Fibroblast of lung (primary cell): ENCODE measurements around the gene OXSR1. TPM values are rescaled to one million over a fixed set of nuclear protein-coding genes. Genes with fewer than 3 reads are reported as not detected.

Experiments
- DNase-seq, 2 donors: peaks; one replicate each; pipeline versions ENCODE4 v3.0.0 to v3.0.0-alpha.2; 2010; ENCODE audit warnings: low read depth in 2 of 2
- H2AFZ ChIP-seq: 2 replicates; pipeline ENCODE4 v1.5.1; 2012; ENCODE audit warnings: low read length, control low read depth, inconsistent platforms
- H3K27ac ChIP-seq: 2 replicates; pipeline ENCODE4 v1.5.1; 2011; ENCODE audit warnings: low read length, control low read depth; ENCODE audit not compliant: insufficient read depth
- H3K27me3 ChIP-seq: 2 replicates; pipeline ENCODE4 v1.5.1; 2011; ENCODE audit warnings: mild to moderate bottlenecking, low read length; ENCODE audit not compliant: control insufficient read depth, insufficient read depth
- H3K36me3 ChIP-seq: 2 replicates; pipeline ENCODE4 v1.5.1; 2011; ENCODE audit warnings: low read length; ENCODE audit not compliant: control insufficient read depth, insufficient read depth
- H3K4me1 ChIP-seq: 2 replicates; pipeline ENCODE4 v1.5.1; 2011; ENCODE audit warnings: low read length; ENCODE audit not compliant: control insufficient read depth, insufficient read depth; ENCODE audit errors: extremely low read depth
- H3K4me2 ChIP-seq: 2 replicates; pipeline ENCODE4 v1.5.1; 2011; ENCODE audit warnings: low read length, control low read depth; ENCODE audit not compliant: insufficient read depth; ENCODE audit errors: extremely low read depth
- H3K4me3 ChIP-seq, 4 experiments: fragments of 200-600 bp in 1 of 4; sonication (generic) in 1 of 4; replicated peaks in 1 of 4; 2 replicates each; pipeline ENCODE4 v1.5.1; 2011 to 2016; ENCODE audit warnings: low read length in 4 of 4, low read depth in 3 of 4, mild to moderate bottlenecking in 3 of 4, control low read depth in 2 of 4, inconsistent platforms in 1 of 4, mixed read lengths in 1 of 4; ENCODE audit not compliant: insufficient read depth in 1 of 4; ENCODE audit errors: control extremely low read depth in 1 of 4
- H3K79me2 ChIP-seq: 2 replicates; pipeline ENCODE4 v1.5.1; 2012; ENCODE audit warnings: mild to moderate bottlenecking, low read length, inconsistent platforms; ENCODE audit not compliant: control insufficient read depth, insufficient read depth
- H3K9ac ChIP-seq: 2 replicates; pipeline ENCODE4 v1.5.1; 2011; ENCODE audit warnings: mild to moderate bottlenecking, low read length, control low read depth; ENCODE audit not compliant: insufficient read depth
- H3K9me3 ChIP-seq: 2 replicates; pipeline ENCODE4 v1.5.1; 2012; ENCODE audit warnings: low read depth, low read length; ENCODE audit not compliant: control insufficient read depth, insufficient read depth
- H4K20me1 ChIP-seq: 2 replicates; pipeline ENCODE4 v1.5.1; 2011; ENCODE audit warnings: low read length; ENCODE audit not compliant: control insufficient read depth, insufficient read depth; ENCODE audit errors: extremely low read depth
- EZH2 ChIP-seq: IDR thresholded peaks from 2 replicates; pipeline ENCODE4 v1.5.1; 2012; ENCODE audit warnings: low read length, control low read depth, mild to moderate bottlenecking; ENCODE audit errors: missing control alignments
- polyA plus RNA-seq, 2 donors: library from polyadenylated mRNA; depleted of rRNA in 1 of 2; stranded (reverse) in 1 of 2; unstranded in 1 of 2; fragments of >200 nt; gene quantifications; 2 replicates each; pipeline ENCODE4 v1.2.1, GENCODE V29; 2011 to 2012; ENCODE audit warnings: missing spikeins in 1 of 2
- total RNA-seq: library from RNA; depleted of rRNA; stranded (reverse); fragments of >200 nt; gene quantifications from 2 replicates; pipeline ENCODE4 v1.2.1, GENCODE V29; 2014
- TF ChIP-seq, protein P1 (sequence below), 2 donors: IDR thresholded peaks in 1 of 2; conservative IDR thresholded peaks in 1 of 2; 1 replicate in 1 of 2; 2 replicates in 1 of 2; pipeline ENCODE4 v1.5.1; 2011 to 2012; ENCODE audit warnings: low read length in 2 of 2, control low read depth in 1 of 2, inconsistent platforms in 1 of 2, low read depth in 1 of 2, mild to moderate bottlenecking in 1 of 2

Gene OXSR1
- total and polyA plus RNA-seq, 2 donors (not counting 1 experiment from before 2014, with no cell fraction given) = 32.7 to 45.2 TPM

DNA sequence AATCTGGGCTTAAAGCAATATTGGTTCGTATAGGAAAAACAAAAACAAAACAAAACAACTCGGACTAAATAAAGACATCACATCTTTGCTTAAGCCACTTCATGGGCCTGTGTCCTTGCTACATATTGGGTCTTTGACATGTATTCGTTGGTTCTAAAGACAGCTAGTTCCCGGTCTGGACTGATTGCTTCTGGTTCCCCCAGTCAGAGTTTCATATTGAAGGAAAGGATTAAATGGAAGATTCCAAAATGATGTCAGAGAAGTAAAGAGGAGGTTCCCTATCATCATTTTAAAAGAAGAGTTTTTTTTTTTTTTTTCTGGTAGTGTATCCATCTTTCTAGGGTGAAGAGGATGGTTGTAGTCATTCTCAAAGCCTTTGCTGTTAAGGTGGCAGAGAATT, 2.3 kb downstream of the OXSR1 start:
- peaks cover 11% of the 10 kb centered on the region for H3K4me1 ChIP-seq
- no peaks in the 10 kb centered on the region for H3K36me3 ChIP-seq
- no peak for TF ChIP-seq EZH2
- TF ChIP-seq, protein P1, sequence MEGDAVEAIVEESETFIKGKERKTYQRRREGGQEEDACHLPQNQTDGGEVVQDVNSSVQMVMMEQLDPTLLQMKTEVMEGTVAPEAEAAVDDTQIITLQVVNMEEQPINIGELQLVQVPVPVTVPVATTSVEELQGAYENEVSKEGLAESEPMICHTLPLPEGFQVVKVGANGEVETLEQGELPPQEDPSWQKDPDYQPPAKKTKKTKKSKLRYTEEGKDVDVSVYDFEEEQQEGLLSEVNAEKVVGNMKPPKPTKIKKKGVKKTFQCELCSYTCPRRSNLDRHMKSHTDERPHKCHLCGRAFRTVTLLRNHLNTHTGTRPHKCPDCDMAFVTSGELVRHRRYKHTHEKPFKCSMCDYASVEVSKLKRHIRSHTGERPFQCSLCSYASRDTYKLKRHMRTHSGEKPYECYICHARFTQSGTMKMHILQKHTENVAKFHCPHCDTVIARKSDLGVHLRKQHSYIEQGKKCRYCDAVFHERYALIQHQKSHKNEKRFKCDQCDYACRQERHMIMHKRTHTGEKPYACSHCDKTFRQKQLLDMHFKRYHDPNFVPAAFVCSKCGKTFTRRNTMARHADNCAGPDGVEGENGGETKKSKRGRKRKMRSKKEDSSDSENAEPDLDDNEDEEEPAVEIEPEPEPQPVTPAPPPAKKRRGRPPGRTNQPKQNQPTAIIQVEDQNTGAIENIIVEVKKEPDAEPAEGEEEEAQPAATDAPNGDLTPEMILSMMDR (conservative IDR thresholded peaks at IDR 0.05 in 1 of 2, IDR thresholded peaks at IDR 0.05 in 1 of 2; ENCODE audit: low read depth in 1 of 2, low read length in 2 of 2) = no peak
- peak overlapping the region; percentile 85 for H3K4me2 ChIP-seq
- H3K27me3 ChIP-seq = no peaks in the 10 kb centered on the region
- H4K20me1 ChIP-seq = no peaks in the 10 kb centered on the region
- no peak overlapping the region for H2AFZ ChIP-seq
- H3K4me3 ChIP-seq = peak overlapping the region in 2 of 4 experiments; percentile 24 to 85
- no peaks in the 10 kb centered on the region for H3K9me3 ChIP-seq
- no peak overlapping the region for H3K9ac ChIP-seq
- no peak for DNase-seq
- peak overlapping the region; percentile 85 for H3K27ac ChIP-seq
- peaks cover 71% of the 10 kb centered on the region for H3K79me2 ChIP-seq

DNA sequence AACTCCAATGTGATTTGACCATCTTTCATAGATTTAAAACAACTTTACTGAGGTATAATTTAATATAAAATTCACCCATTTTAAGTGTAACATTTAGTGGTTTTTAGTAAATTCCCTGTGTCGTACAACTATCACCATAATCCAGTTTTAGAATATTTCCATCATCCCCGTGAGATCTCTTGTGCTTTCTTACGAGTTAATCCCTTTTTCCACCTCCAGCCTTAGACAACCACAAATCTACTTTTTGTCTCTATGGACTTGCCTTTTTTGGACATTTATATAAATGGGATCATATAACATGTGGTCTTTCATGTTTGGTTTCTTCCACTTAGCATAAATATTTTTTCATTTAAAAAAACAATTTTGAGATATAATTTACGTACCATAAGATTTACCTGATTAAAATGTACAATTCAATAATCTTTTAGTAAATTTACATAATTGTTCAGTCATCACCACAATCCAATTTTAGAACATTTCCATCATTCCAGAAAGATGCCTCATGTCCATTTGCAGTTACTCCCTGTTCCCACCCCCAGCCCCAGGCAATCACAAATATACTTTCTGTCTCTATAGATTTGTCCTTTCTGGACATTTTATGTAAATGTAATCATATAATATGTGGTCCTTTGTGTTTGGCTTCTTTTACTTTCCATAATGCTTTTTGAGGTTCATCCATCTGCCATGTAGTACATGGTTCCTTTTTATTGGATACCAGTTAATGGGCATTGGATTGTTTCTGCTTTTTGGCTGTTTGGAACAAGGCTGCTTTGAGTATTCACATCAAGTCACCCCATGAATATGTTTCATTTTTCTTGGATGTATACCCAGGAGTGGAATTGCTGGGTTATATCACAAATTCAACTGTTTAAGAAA, 3.1 kb downstream of the OXSR1 start:
- peak; percentile 65 to 79 for DNase-seq
- no peaks in the 10 kb centered on the region for H3K9me3 ChIP-seq
- H3K79me2 ChIP-seq = peaks cover 79% of the 10 kb centered on the region
- peak overlapping the region; percentile 85 for H3K27ac ChIP-seq
- H3K4me3 ChIP-seq = peak overlapping the region; percentile 23 to 35 (median 28)
- no peaks in the 10 kb centered on the region for H3K36me3 ChIP-seq
- H3K4me1 ChIP-seq = peaks cover 11% of the 10 kb centered on the region
- TF ChIP-seq EZH2 = no peak
- TF ChIP-seq, protein P1 (conservative IDR thresholded peaks at IDR 0.05 in 1 of 2, IDR thresholded peaks at IDR 0.05 in 1 of 2; ENCODE audit: low read depth in 1 of 2, low read length in 2 of 2) = no peak
- H2AFZ ChIP-seq = no peak overlapping the region
- H4K20me1 ChIP-seq = no peaks in the 10 kb centered on the region
- H3K4me2 ChIP-seq = peak overlapping the region; percentile 85
- no peaks in the 10 kb centered on the region for H3K27me3 ChIP-seq
- H3K9ac ChIP-seq = no peak overlapping the region

DNA sequence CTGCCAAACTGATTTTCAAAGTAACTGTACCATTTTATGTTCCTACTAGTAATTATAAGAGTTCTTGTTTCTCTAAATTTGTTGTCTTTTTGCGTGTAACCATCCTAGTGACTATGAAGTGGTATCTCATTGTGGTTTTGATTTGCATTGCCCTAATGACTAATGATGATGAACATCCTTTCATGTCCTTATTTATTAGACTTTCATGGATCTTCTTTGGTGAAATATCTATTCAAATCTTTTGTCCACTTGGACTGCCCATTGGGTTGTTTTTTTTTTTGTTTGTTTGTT, 3.6 kb downstream of the OXSR1 start:
- Histone ChIP-seq H3K27ac (peak overlapping the region; percentile 85), H3K4me3 (peak overlapping the region; percentile 23 to 35 (median 28)), H3K4me2 (peak overlapping the region; percentile 85), H3K36me3 (no peaks in the 10 kb centered on the region), H4K20me1 (no peaks in the 10 kb centered on the region), H3K9ac (no peak overlapping the region), H3K27me3 (no peaks in the 10 kb centered on the region), H3K4me1 (peaks cover 11% of the 10 kb centered on the region), H3K9me3 (no peaks in the 10 kb centered on the region), H2AFZ (no peak overlapping the region), H3K79me2 (peaks cover 85% of the 10 kb centered on the region)
- TF ChIP-seq, protein P1 (conservative IDR thresholded peaks at IDR 0.05 in 1 of 2, IDR thresholded peaks at IDR 0.05 in 1 of 2; ENCODE audit: low read depth in 1 of 2, low read length in 2 of 2) = no peak
- TF ChIP-seq EZH2 = no peak
- DNase-seq = peak in 1 of 2 donors; percentile 55
